Measurements from ENCODE around the gene PXDN. TPM values are rescaled to one million over a fixed set of nuclear protein-coding genes. Genes with fewer than 3 reads are reported as not detected.

Gene PXDN
- total RNA-seq, 1 donor from 2014 or later, result 292 TPM

DNA sequence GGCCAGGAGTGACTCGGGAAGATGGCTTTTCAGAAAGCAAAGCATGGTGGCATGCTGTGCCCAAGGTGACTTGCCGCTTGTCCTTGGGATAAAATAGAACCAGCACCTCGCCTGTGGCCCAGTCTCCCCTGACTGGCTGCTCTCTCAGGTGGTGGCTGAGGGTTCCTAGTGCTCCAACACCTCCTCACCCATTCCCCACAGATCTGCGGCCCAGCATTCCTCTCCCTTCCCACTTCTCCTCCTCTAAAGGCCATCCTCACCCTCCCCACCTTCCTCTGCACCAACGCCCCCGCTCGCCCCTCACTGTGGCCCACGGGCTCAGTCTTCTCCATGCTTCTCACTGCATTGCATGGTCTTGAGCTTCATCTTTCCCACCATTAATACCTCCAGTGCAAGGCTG, 132.4 kb downstream of the PXDN start:
- H3K9me3 Mint-ChIP-seq, result no peaks in the 10 kb centered on the region
- DNase-seq (ENCODE audit: low spot score in 2 of 2, unreplicated experiment in 2 of 2), result no peak
- H3K27ac Mint-ChIP-seq, result no peak overlapping the region
- no peak overlapping the region for H3K4me3 Mint-ChIP-seq
- no peaks in the 10 kb centered on the region for H3K36me3 Mint-ChIP-seq
- TF ChIP-seq, protein P1, sequence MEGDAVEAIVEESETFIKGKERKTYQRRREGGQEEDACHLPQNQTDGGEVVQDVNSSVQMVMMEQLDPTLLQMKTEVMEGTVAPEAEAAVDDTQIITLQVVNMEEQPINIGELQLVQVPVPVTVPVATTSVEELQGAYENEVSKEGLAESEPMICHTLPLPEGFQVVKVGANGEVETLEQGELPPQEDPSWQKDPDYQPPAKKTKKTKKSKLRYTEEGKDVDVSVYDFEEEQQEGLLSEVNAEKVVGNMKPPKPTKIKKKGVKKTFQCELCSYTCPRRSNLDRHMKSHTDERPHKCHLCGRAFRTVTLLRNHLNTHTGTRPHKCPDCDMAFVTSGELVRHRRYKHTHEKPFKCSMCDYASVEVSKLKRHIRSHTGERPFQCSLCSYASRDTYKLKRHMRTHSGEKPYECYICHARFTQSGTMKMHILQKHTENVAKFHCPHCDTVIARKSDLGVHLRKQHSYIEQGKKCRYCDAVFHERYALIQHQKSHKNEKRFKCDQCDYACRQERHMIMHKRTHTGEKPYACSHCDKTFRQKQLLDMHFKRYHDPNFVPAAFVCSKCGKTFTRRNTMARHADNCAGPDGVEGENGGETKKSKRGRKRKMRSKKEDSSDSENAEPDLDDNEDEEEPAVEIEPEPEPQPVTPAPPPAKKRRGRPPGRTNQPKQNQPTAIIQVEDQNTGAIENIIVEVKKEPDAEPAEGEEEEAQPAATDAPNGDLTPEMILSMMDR (IDR thresholded peaks at IDR 0.05; ENCODE audit: unreplicated experiment), result no peak
- peaks cover 5% of the 10 kb centered on the region for H3K4me1 Mint-ChIP-seq
- peaks cover 11% of the 10 kb centered on the region for H3K27me3 Mint-ChIP-seq (ENCODE audit: low read depth)

- no peak overlapping the region for H3K27ac Mint-ChIP-seq
- peaks cover 5% of the 10 kb centered on the region for H3K4me1 Mint-ChIP-seq
- peaks cover 11% of the 10 kb centered on the region for H3K27me3 Mint-ChIP-seq (ENCODE audit: low read depth)
- no peaks in the 10 kb centered on the region for H3K9me3 Mint-ChIP-seq
- TF ChIP-seq, protein P1 (IDR thresholded peaks at IDR 0.05; ENCODE audit: unreplicated experiment), result no peak
- H3K36me3 Mint-ChIP-seq, result no peaks in the 10 kb centered on the region
- no peak for DNase-seq (ENCODE audit: low spot score in 2 of 2, unreplicated experiment in 2 of 2)
- no peak overlapping the region for H3K4me3 Mint-ChIP-seq
These were observed 134.2 kb downstream of the PXDN start for GRCh38 chr2:1610096-1610485.

- Mint-ChIP-seq H3K9me3 (no peaks in the 10 kb centered on the region), H3K27me3 (ENCODE audit: low read depth) (peaks cover 11% of the 10 kb centered on the region), H3K27ac (no peak overlapping the region), H3K4me1 (peaks cover 5% of the 10 kb centered on the region), H3K4me3 (no peak overlapping the region), H3K36me3 (no peaks in the 10 kb centered on the region)
- no peak for DNase-seq (ENCODE audit: low spot score in 2 of 2, unreplicated experiment in 2 of 2)
- TF ChIP-seq, protein P1 (IDR thresholded peaks at IDR 0.05; ENCODE audit: unreplicated experiment), result no peak
These were observed 134.7 kb downstream of the PXDN start for GRCh38 chr2:1609485-1610095.

GRCh38 chr2:1609040-1609439, 135.3 kb downstream of the PXDN start:
- no peak overlapping the region for H3K4me3 Mint-ChIP-seq
- H3K27me3 Mint-ChIP-seq (ENCODE audit: low read depth), result peaks cover 11% of the 10 kb centered on the region
- peaks cover 5% of the 10 kb centered on the region for H3K4me1 Mint-ChIP-seq

GRCh38 chr2:1607971-1608688, 136.2 kb downstream of the PXDN start:
- no peak overlapping the region for H3K27ac Mint-ChIP-seq

More at GRCh38 chr2:1609040-1609439, 135.3 kb downstream of the PXDN start:
- no peak for DNase-seq (ENCODE audit: low spot score in 2 of 2, unreplicated experiment in 2 of 2)
- Mint-ChIP-seq H3K9me3 (no peaks in the 10 kb centered on the region), H3K36me3 (no peaks in the 10 kb centered on the region), H3K27ac (no peak overlapping the region)
- TF ChIP-seq, protein P1 (IDR thresholded peaks at IDR 0.05; ENCODE audit: unreplicated experiment), result no peak

More at GRCh38 chr2:1607971-1608688, 136.2 kb downstream of the PXDN start:
- Mint-ChIP-seq H3K9me3 (no peaks in the 10 kb centered on the region), H3K36me3 (no peaks in the 10 kb centered on the region), H3K27me3 (ENCODE audit: low read depth) (peaks cover 11% of the 10 kb centered on the region), H3K4me1 (no peaks in the 10 kb centered on the region), H3K4me3 (no peak overlapping the region)
- DNase-seq (ENCODE audit: low spot score in 2 of 2, unreplicated experiment in 2 of 2), result no peak
- TF ChIP-seq, protein P1 (IDR thresholded peaks at IDR 0.05; ENCODE audit: unreplicated experiment), result no peak
